HG02852 (cell line): Measurements from ENCODE around the gene OTULINL.
A peak's percentile ranks its signal among the peaks of the same experiment; 100 is the strongest.
"Not testable (repeated sequence)": the region's sequence is repeated elsewhere in the genome, so short reads cannot be mapped to it uniquely, and the experiment has no call there.

Experiments
- ATAC-seq: cut with Tn5 transposase; IDR thresholded peaks from one replicate; pipeline ENCODE4 v1.9.1; 2021; ENCODE audit warnings: mild to moderate bottlenecking, moderate library complexity; ENCODE audit not compliant: unreplicated experiment

OTULINL gene

DNA sequence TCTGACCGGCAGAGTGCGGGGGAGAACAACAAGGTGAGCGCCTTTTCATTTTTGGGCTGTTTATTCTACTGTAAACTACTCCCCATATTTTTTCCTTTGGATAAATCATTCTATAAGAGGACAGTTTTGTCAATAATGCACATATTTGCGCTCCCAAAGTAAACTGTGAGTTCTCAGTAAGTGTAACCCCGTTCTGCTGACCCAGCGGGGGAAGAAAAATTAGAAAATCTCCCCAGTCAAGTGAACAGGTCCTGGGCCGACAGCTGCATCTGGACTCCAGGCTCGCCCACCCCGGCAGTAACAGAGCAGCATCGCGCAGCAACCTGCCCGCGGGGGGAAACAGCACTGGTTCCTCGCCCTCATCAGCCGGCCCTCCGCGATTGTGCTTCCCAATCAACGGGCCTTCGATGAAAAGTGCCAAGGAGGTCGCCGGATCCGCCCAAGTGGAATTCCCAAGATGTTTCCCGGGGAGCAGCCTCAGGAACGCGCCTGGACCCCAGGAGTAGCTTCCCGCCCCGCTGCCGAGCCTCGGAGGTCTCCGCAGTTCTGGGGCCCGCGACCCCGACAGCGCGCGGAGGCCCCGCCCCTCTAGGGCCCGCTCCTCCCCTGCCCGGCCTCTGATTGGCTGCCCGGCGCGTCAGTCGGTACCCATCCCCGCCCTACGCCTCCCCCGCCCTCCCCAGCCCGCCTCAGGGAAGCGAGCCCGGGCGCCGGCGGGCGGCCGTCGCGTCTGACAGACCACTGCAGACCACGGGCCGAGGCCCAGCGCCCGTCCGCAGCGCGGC lies at the start of gene OTULINL:
TSS of gene OTULINL (plus strand) at position 687 of the 785 bp plus-strand sequence. CDS start 103 bp downstream, outside the sequence.
- ATAC-seq: peak; percentile 98

DNA sequence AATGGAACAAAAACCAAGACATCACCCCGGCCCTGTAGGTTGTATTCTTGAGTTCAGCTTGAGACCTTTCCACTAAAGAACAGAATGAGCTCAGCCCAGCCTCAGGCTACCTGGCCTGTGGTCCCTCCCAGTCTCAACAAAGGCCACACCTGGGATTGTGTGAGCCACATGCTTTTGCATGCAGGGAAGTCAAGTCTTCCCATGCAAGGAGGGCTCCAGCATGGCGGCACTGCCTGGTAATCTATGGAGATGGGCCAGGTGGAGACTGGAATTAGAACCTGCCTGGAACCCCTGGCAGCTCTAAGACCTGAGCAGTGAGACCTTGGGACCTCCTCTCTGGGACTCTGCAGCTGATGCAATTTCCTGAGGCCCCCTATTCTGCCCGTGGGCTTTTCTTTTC lies 49.4 kb upstream of the OTULINL start:
- ATAC-seq: no peak

DNA sequence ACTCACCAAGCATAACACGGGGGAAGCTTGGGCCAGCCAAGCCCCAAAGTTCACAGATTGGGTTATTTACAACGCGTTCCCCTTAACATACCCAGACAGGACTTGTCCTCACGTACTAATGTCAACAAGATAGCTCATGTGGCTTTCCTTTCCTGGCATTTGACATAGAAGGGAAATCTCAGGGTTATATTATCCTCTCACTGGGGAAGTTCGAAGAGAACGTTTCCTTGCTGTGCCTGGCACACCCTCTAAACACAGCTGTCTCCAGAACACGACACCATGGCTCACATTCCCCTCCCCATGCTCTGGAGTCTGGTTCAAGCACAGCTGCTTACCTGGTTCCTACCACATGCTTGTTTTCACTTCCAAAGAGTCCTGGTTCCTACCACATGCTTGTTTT lies 46.8 kb upstream of the OTULINL start:
- ATAC-seq: no peak

DNA sequence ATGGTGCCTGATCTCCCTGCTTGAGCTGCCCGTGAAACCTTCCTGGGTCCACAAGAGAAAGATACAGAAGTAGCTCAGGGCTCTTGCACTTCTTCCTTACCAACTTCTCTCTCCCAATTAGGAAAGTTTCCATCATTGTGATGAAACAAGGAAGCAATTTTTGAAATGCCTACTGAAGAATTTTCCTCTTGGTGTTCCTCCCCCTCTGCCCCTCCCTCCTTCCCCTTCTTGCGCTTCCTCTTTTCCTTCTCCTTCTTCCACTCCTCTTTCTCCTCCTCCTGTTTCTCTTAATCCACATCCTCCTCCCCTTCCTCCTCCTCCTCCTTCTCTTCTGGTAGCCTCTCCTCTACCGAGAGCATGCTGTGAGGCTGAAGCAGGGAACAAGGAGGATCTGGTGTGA lies 36.3 kb upstream of the OTULINL start:
- ATAC-seq: no peak

DNA sequence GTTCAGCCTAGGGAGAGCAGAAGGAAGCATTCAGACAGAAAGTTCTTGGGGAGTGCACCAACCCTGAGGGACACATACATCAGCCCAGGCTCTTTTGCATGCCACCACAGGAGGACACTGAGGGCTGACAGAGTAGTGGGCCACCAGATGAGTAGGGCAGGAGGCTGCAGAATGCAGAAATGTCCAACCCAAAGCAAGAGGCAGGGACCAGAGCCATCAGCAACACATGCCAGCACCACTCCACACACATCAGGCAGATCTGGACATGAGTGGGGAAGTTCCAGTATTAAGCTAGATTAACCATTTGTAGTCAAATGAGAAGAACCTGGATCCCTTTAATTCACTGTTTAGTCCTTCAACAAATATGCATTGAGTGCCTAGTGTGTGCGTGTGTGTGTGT lies 35.7 kb upstream of the OTULINL start:
- ATAC-seq: no peak

DNA sequence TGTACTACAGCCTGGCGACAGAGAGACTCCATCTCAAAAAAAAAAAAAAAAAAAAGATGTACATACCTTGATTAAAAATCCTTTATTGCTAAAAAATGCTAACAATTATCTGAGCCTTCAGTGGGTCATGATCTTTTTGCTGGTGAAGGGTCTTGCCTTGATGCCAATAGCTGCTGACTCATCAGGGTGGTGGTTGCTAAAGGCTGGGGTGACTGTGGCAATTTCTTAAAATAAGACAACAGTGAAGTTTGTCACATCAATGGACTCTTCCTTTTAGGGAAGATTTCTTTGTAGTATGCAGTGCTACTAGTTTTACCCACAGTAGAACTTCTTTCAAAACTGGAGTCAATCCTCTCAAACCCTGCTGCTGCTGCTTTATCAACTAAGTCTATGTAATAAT lies 33.9 kb upstream of the OTULINL start:
- ATAC-seq: no peak

DNA sequence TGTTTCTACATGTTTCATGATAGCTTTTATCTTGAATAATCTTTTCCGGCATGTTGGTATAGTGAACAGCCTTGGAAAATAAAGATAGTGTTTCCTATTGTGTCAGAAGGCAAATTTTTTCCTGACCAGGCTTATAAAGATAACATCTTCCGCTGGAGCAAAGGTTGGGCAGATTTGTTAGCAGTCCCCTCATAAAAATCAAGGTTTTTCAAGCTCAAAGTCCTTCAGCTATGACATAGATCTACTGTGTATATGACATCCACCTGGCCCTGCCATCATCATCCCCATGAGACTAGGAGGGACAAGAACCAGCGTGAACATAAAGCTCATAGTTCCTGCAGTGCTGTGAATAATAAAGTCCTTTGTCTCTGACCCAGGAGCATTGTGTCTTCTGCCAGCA lies 30.4 kb upstream of the OTULINL start:
- no peak for ATAC-seq

DNA sequence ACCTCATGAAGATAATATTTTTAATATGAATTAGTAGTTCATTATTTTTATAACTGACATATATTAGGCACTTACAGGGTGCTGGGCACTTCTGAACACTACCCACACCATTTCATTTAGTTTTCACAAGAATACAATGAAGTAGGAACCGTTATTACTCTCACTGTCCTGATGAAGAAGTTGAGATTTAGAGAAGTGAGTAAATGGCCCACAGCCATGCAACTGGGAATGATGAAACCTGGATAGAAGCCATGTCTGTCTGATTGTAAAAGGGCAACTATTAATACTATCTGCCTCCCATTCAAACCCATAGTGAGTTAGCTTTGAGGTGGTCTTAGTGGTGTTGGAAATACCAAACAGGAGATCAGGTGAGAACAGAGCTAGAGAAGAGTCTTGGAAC lies 29.6 kb upstream of the OTULINL start:
- ATAC-seq: no peak

DNA sequence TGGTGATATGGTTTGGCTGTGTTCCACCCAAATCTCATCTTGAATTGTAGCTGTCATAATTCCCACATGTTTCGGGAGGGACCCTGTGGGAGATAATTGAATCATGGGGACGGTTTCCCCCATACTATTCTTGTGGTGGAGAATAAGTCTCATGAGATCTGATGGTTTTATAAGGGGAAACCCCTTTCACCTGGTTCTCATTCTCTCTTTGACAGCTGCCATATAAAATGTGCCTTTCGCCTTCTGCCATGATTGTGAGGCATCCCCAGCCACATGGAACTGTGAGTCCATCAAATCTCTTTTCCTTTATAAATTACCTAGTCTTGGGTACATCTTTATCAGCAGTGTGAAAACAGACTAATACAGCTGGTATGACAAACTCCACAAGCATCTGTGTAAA lies 27.3 kb upstream of the OTULINL start:
- ATAC-seq: not testable (repeated sequence)

DNA sequence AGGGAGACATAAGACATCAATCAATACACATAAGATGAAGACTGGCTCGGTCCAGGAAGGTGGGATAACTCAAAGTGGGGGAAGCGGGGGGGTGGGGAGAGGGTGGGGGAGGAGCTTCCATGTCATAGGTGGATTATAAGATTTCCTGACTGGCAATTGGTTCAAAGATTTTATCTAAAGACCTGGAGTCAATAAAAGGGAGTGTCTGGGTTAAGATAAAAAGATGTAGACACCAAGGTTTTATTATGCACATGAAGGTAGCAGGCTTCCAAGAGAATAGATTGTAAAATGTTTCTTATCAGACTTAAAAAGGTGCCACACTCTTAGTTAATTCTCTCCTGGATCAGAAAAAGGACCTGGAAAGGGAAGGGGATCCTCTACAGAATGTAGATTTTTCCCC lies 25.6 kb upstream of the OTULINL start:
- ATAC-seq: no peak

DNA sequence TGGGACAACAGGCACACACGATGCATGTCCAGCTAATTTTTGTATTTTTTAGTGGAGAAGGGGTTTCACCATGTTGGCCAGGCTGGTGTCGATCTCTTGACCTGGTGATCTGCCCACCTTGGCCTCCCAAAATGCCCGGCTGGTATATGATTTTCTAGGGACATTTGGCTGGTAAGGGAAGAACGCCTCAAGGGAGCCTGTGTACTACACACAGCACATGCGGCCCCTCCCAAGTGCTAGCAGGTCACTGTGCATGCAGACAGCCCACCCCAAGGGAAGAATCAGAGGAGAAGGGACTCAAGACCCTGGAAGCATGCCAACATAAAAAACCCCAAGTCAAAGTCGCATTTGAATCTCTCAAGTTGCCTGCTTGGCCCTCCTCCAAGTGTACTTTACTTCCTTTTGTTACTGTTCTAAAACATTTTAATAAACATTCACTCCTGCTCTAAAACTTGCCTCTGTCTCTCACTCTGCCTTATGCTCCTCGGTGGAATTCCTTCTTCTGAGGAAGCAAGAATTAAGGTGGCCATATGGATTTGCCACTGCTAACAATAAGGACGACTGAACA lies 24.3 kb upstream of the OTULINL start:
- ATAC-seq: no peak

DNA sequence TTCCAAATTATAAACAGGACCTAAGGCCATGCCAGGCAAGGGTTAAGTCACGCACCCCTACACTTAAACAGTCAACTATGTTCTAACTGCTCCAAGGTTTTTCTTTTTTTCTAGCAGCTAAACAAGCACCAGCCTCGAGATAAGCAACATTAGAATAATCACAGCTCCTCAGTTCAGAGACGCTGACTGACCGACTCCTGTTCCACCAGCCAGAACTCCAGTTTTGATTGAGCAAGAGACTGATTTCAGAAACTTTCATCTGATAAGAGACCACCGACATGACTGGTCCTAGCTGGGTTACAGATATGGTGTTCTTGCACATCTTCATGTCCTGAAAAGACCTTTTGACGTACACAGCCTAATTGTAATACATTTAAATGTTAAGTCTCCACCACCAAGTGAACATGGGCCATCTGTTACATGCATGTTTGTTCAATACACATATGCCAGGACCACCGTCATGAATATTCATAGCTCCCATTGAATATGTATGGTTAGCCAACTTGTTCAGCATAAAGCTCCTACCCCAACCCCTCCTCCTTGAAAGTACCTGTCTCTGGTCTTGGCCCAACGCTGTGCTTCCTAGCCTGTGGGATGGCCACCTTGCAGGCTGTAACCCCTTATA lies 23.7 kb upstream of the OTULINL start:
- ATAC-seq: no peak

DNA sequence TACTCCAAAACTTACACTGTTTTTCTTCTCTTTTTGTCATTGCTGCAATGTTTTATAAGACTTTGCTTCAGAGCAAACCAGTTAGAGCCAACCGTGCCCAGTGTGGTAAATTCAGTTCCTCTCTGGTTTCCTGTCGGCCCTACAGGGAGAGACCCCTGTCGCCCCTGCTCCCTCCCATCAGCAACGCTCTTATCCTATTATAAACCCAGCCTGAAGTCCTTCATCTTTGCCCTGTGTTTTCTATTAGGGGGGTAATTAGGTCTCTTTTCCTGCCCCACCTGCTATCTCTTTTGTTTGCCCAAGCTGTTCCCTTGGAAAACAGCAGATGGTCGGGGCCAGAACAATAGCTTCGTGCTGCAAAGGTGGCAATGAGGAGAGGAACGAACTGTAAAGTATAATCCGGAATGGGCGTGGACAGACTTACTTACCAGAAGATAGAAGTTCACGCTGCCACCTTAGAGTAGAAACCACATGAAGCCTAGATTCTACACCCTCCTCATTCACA lies 21.4 kb upstream of the OTULINL start:
- no peak for ATAC-seq

DNA sequence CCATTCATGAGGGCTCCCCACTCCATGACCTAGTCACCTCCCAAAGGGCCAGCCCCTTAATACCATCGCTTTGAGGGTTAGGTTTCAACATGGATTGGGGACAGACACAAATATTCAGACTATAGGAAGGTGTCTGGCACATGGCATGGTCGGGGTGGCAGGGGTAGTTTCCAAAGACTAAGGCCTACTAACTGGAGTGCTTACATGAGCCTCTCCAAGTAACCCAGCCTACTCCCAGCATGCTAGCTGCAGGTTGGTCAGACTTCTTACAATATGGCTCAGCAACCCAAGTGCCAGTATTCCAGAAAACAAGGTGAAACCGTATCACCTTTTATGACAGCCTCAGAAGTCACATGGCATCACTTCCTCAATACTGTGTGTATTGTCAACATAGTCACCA lies 19.9 kb upstream of the OTULINL start:
- no peak for ATAC-seq

DNA sequence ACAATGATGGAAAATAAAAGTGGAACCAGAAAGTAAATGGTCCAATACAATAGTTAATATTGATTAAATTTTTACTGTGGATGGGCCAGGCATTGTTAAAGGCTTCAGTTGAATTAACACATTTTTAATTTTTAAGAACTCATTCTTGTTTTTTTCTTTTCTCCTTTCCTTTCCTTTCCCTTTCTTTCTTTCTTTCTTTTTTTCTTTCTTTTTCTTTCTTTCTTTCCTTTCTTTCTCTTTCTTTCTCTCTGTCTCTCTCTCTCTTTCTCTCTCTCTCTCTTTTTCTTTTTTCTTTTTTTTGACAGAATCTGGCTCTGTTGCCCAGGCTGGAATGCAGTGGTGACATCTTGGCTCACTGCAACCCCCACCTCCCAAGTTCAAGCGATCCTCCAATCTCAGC lies 13.3 kb upstream of the OTULINL start:
- ATAC-seq: no peak

DNA sequence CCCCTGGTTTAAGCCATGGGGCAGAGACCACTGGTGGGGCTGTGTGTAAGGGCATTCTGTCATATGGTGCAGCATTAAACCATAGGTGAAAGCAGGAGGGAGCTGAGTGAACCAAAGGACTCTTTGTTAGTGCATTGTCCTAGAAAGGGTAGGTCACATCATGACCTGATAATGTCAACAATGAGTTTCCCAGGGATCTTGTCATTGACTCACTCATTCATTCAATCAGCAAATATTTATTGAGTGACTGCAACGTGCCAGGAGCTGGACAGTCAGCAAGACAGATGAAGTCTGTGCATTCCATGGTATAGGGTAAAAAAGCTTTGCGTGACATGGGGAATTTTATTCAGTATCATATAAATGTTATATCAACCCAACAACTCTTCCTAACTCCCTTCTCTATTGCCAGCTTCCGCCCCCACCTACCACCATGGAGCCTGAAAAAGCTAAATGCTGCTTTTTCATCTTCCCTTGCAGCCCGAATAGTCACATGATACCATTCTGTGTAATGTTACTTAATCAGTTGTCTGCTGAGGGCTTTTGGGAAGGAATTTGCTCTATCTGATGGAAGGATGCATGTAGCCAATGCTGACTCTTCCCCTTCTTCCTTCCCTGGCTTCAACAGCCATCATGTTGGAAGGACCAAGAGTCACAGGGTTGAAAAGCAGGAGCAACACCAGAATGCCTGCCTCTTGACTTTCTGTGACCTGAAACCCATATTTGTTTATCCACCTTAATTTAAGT lies 11.5 kb upstream of the OTULINL start:
- no peak for ATAC-seq

DNA sequence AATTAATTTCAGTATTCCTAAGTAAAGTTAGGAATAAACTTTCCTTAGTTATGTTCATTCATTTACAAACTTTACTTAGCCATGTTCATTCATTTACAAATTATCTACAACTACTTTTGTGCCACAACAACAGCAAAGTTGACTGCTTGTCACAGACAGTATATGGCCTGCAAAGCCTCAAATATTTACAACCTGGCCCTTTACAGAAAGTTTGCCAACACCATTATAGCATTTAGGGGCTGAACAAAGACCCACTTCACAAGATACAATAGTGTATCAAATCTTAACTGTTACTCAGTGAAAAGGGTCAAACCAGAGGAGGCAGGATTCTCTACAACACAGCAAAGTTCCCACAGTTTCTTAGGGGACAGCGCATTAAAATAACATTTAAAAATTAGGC lies 9.7 kb upstream of the OTULINL start:
- ATAC-seq: no peak

DNA sequence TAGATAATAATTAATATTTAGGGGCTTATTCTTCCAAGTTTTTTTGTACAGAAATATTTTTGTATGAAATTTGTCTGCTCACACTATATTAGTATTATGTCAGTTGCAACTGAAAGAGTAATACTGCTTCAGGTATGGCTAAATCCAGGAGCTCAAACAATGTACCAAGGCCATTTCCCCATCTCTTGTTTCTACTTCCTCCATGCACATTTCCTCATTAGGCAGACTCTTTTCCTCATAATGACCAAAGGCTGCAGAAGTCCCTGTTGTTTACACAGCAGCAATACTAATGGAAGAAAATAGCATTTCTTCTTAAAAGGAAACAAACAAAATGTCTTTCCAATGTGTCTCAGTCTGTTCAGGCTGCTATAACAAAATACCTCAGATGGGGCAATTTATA lies 9.2 kb upstream of the OTULINL start:
- ATAC-seq: no peak

DNA sequence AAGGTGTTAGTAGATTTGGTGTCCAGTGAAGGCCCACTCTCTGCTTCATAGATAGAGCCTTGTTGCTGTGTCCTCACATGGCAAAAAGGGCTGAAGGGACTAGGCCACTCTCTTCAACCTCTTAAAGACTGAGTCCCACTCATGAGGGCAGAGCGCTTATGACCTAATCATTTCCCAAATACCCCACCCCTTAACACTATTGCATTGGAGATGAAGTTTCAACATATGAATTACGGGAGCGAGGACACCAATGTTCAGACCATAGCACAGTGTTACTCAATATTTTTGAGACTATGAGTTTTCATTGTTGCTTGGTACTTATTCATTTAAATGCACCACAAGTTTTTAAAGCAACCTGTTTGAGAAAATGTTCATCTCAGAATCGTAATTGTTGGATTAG lies 8.8 kb upstream of the OTULINL start:
- no peak for ATAC-seq

DNA sequence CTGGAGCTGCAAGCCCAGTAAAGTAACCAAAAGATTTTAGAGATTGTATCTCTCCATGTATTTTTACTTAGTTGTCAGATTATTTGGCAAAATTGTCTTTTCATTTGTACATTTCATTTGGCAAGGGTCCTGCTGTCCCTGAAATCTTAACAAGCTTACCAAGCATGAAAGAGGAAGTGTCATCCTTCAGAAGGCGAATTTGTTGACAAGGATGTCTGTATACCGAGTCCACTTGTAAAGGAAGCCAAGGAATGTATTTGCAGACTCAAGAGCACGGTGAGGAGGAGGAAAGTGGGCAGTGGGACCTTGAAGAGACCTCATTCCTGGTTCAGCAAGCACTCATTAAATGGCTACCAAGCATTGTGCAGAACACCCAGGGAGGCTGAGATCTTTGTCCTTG lies 7.5 kb upstream of the OTULINL start:
- no peak for ATAC-seq

DNA sequence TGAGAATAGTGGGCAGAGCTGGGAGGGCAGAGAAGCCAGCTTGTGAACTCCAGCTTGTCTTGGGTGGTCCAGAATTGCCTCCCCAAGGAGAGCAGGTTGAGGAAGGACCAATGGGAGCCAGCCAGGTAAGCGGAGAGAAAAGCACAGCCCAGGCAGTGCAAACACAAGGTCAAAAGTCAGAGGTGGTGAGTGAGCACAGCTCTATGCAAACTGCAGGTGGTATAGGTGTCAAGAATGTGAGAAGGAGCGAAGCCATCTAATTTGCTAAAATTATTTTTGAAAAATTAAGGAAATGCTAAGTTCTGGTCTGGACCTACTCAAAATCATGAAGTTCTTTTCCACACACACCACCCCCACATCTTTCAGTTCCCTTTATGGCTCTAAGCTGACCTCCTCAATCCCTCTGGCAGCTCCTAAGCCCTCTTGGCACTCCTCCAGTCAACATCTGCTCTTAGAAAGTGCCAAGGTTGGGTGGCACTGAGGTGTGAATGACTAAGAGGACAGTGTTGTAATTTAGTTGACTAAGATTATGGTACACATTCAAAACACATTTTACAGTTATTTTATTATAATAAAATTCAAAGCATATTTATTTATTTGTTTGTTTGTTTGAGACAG lies 6.6 kb upstream of the OTULINL start:
- no peak for ATAC-seq
